Neutrophil (primary cell): ENCODE data around the gene POLR2H.

Source experiments
- H3K27ac ChIP-seq: fragments of 200-600 bp; sonication (generic); 2 replicates; pipeline ENCODE4 v1.5.1; 2016; ENCODE audit warnings: mild to moderate bottlenecking, moderate library complexity
- H3K27me3 ChIP-seq: fragments of 200-600 bp; sonication (generic); 2 replicates; pipeline ENCODE4 v1.6.0; 2016; ENCODE audit warnings: mild to moderate bottlenecking
- H3K36me3 ChIP-seq: fragments of 200-600 bp; sonication (generic); 2 replicates; pipeline ENCODE4 v1.5.1; 2017
- H3K4me1 ChIP-seq, 2 experiments: fragments of 200-600 bp in 1 of 2; sonication (generic) in 1 of 2; 1 replicate in 1 of 2; 2 replicates in 1 of 2; pipeline versions ENCODE4 v1.5.1 to v1.6.1; 2013 to 2016; ENCODE audit warnings: low read depth in 1 of 2, low read length in 1 of 2, mild to moderate bottlenecking in 1 of 2, moderate library complexity in 1 of 2; ENCODE audit not compliant: control insufficient read depth in 1 of 2, insufficient read depth in 1 of 2
- H3K4me3 ChIP-seq, 2 experiments: fragments of 200-600 bp in 1 of 2; sonication (generic) in 1 of 2; 1 replicate in 1 of 2; 2 replicates in 1 of 2; pipeline ENCODE4 v1.5.1; 2013 to 2016; ENCODE audit warnings: low read depth in 1 of 2, low read length in 1 of 2, mild to moderate bottlenecking in 1 of 2, moderate library complexity in 1 of 2
- H3K9me3 ChIP-seq: fragments of 200-600 bp; sonication (generic); 2 replicates; pipeline ENCODE4 v1.5.1; 2016
- CTCF ChIP-seq: fragments of 200-600 bp; sonication (generic); IDR thresholded peaks from 2 replicates; pipeline ENCODE4 v1.5.1; 2016; ENCODE audit warnings: antibody characterized with exemption

Gene POLR2H

GRCh38 chr3:184389384-184389783, 27.9 kb downstream of the POLR2H start:
- Histone ChIP-seq H3K27me3 (peaks cover 60% of the 10 kb centered on the region), H3K4me3 (no peak overlapping the region), H3K4me1 (no peaks in the 10 kb centered on the region), H3K36me3 (no peaks in the 10 kb centered on the region), H3K9me3 (no peaks in the 10 kb centered on the region), H3K27ac (no peak overlapping the region)
- TF ChIP-seq CTCF = no peak

- TF ChIP-seq CTCF = no peak
Observed at GRCh38 chr3:184389935-184390528, 28.5 kb downstream of the POLR2H start.

GRCh38 chr3:184391266-184391665, 29.8 kb downstream of the POLR2H start:
- no peak for TF ChIP-seq CTCF
- H3K27ac ChIP-seq = no peak overlapping the region
- H3K27me3 ChIP-seq = peaks cover 52% of the 10 kb centered on the region
- no peak overlapping the region for H3K4me3 ChIP-seq
- H3K9me3 ChIP-seq = no peaks in the 10 kb centered on the region
- H3K36me3 ChIP-seq = no peaks in the 10 kb centered on the region
- H3K4me1 ChIP-seq = no peaks in the 10 kb centered on the region

More at GRCh38 chr3:184389935-184390528, 28.5 kb downstream of the POLR2H start:
- no peaks in the 10 kb centered on the region for H3K9me3 ChIP-seq
- H3K4me3 ChIP-seq = no peak overlapping the region
- no peaks in the 10 kb centered on the region for H3K36me3 ChIP-seq
- no peak overlapping the region for H3K27ac ChIP-seq
- H3K4me1 ChIP-seq = no peaks in the 10 kb centered on the region
- peaks cover 60% of the 10 kb centered on the region for H3K27me3 ChIP-seq

GRCh38 chr3:184395320-184395660, 33.8 kb downstream of the POLR2H start:
- no peaks in the 10 kb centered on the region for H3K9me3 ChIP-seq
- H3K4me3 ChIP-seq = no peak overlapping the region
- no peaks in the 10 kb centered on the region for H3K36me3 ChIP-seq
- no peak overlapping the region for H3K27ac ChIP-seq
- TF ChIP-seq CTCF = no peak
- no peaks in the 10 kb centered on the region for H3K4me1 ChIP-seq
- H3K27me3 ChIP-seq = peaks cover 46% of the 10 kb centered on the region

GRCh38 chr3:184399410-184399809, 37.9 kb downstream of the POLR2H start:
- Histone ChIP-seq H3K36me3 (no peaks in the 10 kb centered on the region), H3K4me1 (no peaks in the 10 kb centered on the region), H3K27ac (no peak overlapping the region), H3K27me3 (peaks cover 68% of the 10 kb centered on the region), H3K9me3 (no peaks in the 10 kb centered on the region), H3K4me3 (no peak overlapping the region)
- no peak for TF ChIP-seq CTCF
